ENCODE measurements around the gene CTAGE1.
A peak's percentile ranks its signal among the peaks of the same experiment; 100 is the strongest.

The CTAGE1 gene

DNA sequence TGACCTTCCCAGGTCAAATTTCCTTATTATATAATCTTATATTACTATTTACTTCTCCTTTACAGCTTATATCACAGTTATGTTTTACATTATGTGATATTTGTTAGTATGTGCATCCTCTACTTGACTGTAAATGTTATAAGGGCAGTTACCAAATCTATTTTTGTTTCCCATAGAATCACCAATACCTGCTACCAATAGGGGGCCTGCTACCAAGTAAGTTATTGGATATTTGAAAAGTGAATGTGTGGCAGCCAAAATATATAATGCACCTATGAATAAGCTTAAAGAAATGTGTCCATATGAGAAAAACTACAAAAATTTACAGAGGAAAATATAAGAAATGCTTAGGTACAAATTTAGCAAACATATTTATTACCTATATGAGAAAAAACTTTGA is 23.9 kb upstream of the CTAGE1 start:
- TF ChIP-seq, protein P1, sequence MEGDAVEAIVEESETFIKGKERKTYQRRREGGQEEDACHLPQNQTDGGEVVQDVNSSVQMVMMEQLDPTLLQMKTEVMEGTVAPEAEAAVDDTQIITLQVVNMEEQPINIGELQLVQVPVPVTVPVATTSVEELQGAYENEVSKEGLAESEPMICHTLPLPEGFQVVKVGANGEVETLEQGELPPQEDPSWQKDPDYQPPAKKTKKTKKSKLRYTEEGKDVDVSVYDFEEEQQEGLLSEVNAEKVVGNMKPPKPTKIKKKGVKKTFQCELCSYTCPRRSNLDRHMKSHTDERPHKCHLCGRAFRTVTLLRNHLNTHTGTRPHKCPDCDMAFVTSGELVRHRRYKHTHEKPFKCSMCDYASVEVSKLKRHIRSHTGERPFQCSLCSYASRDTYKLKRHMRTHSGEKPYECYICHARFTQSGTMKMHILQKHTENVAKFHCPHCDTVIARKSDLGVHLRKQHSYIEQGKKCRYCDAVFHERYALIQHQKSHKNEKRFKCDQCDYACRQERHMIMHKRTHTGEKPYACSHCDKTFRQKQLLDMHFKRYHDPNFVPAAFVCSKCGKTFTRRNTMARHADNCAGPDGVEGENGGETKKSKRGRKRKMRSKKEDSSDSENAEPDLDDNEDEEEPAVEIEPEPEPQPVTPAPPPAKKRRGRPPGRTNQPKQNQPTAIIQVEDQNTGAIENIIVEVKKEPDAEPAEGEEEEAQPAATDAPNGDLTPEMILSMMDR (IDR thresholded peaks at IDR 0.05; ENCODE audit: low read depth, low read length, missing control alignments): no peak
- DNase-seq (ENCODE audit: low read depth): no peak
- in situ Hi-C loops (cut with HindIII; ENCODE audit: low sequenced_read_pairs): no loop called here
- no peak overlapping the region for H3K4me3 ChIP-seq (ENCODE audit: low read depth, low read length)

DNA sequence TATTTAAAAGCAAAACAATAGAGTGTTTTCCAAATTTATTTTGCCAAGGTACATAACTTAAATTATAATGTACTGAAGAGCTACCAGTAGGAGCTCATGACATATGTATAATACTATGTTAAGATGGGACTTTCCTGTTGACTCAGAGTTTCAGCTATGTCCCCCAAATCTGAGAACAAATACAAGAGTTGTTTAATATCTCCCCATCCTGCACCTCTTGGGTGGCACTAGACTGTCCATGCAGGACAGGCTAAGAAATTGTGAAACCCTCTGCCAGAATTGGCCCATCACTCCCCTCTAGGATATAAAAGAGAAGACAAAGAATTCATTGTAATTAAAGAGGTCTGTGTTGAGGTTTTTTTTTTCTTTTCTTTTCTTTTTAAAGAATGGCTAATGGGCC is 21.7 kb upstream of the CTAGE1 start:
- no peak for DNase-seq (ENCODE audit: low read depth)
- in situ Hi-C loops (cut with HindIII; ENCODE audit: low sequenced_read_pairs): no loop called here
- TF ChIP-seq, protein P1 (IDR thresholded peaks at IDR 0.05; ENCODE audit: low read depth, low read length, missing control alignments): no peak
- no peak overlapping the region for H3K4me3 ChIP-seq (ENCODE audit: low read depth, low read length)

DNA sequence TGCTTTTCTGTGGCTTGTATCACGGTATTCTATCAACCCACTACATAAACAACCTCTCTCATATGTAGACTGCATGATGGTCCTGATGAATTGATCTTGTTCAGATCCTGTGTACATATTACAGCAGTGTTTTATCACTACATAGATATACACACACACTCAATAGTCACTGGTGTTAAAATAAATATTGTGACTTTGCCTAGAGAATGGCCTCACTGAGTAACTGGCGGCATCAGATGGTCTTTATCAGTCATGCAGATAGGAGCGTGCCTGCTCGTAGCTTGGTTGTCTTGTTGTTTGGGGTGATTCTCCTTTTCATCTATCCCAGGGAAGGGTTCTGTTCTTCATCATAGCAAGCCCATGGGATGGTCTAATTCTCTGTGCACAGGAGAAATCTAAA is 18.4 kb upstream of the CTAGE1 start:
- no peak overlapping the region for H3K4me3 ChIP-seq (ENCODE audit: low read depth, low read length)
- in situ Hi-C loops (cut with HindIII; ENCODE audit: low sequenced_read_pairs): no loop called here
- TF ChIP-seq, protein P1 (IDR thresholded peaks at IDR 0.05; ENCODE audit: low read depth, low read length, missing control alignments): no peak
- no peak for DNase-seq (ENCODE audit: low read depth)

DNA sequence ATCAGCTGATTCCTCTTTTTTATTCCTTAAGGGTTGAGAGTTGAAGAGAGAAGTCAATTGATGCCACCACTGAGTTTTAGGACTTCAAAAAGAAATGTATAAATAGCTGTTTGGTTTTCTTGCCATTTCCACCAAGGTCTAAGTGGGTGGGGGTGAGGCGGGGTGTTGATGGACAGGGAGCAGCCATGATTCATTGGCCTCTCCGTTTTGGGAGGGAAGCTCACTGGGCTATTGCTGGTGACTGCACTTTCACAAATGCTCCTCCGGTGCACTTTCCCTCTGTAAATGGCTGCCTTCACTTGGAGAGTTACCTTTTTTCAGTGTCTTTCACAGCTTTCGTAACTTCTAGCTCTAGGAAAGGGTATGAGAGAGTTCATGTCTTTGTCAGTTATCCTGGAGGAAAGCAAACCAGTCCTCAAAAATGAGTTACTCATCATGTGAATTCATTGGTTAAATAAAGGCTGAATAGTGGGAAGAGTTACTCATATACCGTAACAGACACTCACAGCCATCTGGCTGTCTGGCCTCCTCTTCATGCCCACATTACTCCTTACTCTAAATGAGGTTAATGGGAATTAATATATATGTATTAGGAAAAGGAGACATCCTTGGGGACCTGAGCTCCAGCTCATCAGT is 17.4 kb upstream of the CTAGE1 start:
- TF ChIP-seq, protein P1 (IDR thresholded peaks at IDR 0.05; ENCODE audit: low read depth, low read length, missing control alignments): no peak
- H3K4me3 ChIP-seq (ENCODE audit: low read depth, low read length): no peak overlapping the region
- in situ Hi-C loops (cut with HindIII; ENCODE audit: low sequenced_read_pairs): no loop called here
- DNase-seq (ENCODE audit: low read depth): no peak

DNA sequence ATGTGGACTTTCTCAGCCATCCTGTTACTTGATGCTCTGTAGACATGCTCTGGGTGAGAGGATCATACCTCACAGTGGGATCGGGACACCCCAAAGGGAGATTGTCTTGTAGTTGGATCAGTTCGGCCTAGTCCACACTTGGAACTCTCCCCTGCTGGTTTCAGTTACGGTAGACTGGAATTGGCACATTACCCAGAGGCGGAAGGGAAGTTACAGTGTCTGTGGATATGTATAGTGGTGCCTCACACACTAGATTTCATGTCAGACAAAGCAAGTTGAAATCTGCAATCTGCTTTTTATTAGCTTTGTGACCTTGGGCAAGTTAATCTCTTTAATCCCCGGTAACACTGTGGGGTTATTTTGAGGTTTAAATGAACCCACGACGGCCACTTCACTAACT is 16.2 kb upstream of the CTAGE1 start:
- TF ChIP-seq, protein P1 (IDR thresholded peaks at IDR 0.05; ENCODE audit: low read depth, low read length, missing control alignments): no peak
- in situ Hi-C loops (cut with HindIII; ENCODE audit: low sequenced_read_pairs): no loop called here
- peak; percentile 22 for DNase-seq (ENCODE audit: low read depth)
- H3K4me3 ChIP-seq (ENCODE audit: low read depth, low read length): no peak overlapping the region

DNA sequence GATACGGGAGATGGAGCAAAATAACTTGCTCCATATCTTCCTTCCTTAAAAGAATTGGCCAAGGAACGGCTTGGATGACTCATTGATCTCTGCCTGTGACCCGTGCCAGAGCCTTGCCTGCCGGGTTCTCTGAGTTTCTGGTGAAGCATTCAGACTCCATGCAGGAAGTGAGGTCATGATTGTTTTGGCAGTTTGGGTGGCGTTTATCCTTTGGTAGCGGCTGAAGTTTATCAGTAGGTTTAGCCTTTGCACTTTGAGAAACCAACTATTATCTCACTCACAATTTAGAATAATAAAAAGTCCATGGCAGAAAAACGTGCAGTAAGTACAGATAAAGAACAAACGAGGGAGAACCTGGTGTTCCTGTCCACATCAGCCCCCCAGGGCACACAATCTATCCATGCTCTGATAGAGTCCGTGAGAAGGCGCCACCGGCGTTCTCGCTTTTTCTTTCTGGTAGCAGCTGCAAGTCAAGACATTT is 15.0 kb upstream of the CTAGE1 start:
- H3K4me3 ChIP-seq (ENCODE audit: low read depth, low read length): no peak overlapping the region

More for the DNA sequence above, 15.0 kb upstream of the CTAGE1 start:
- TF ChIP-seq, protein P1 (IDR thresholded peaks at IDR 0.05; ENCODE audit: low read depth, low read length, missing control alignments): no peak
- in situ Hi-C loops (cut with HindIII; ENCODE audit: low sequenced_read_pairs): no loop called here
- DNase-seq (ENCODE audit: low read depth): peak; percentile 68
